GM21515 (cell line): ENCODE data around the gene TIFAB.
A peak's percentile ranks its signal among the peaks of the same experiment; 100 is the strongest.

Experiments used
- ATAC-seq: cut with Tn5 transposase; IDR thresholded peaks from one replicate; pipeline ENCODE4 v1.9.1; 2021; ENCODE audit not compliant: unreplicated experiment

The TIFAB gene

GRCh38 chr5:135460246-135461033, 8.3 kb upstream of the TIFAB start:
- no peak for ATAC-seq

- no peak for ATAC-seq
Observed at GRCh38 chr5:135458921-135459331, 6.8 kb upstream of the TIFAB start.

GRCh38 chr5:135458356-135458755, 6.2 kb upstream of the TIFAB start:
- ATAC-seq, result no peak

- peak; percentile 60 for ATAC-seq
Observed at GRCh38 chr5:135457424-135458071, 5.4 kb upstream of the TIFAB start.

- peak; percentile 61 for ATAC-seq
Observed at GRCh38 chr5:135456238-135457099, 4.3 kb upstream of the TIFAB start.

GRCh38 chr5:135455876-135456237, 3.7 kb upstream of the TIFAB start:
- no peak for ATAC-seq

GRCh38 chr5:135454946-135455345, 2.8 kb upstream of the TIFAB start:
- no peak for ATAC-seq

GRCh38 chr5:135453613-135454012, 1.5 kb upstream of the TIFAB start:
- no peak for ATAC-seq

- no peak for ATAC-seq
Observed at GRCh38 chr5:135451581-135452320, 400 bp downstream of the TIFAB start.

- ATAC-seq, result no peak
Observed at GRCh38 chr5:135450952-135451351, 1.2 kb downstream of the TIFAB start.

- ATAC-seq, result no peak
Observed at GRCh38 chr5:135450336-135450735, 1.8 kb downstream of the TIFAB start.

- ATAC-seq, result no peak
Observed at GRCh38 chr5:135449644-135450043, 2.5 kb downstream of the TIFAB start.

- ATAC-seq, result no peak
Observed at GRCh38 chr5:135448791-135449507, 3.2 kb downstream of the TIFAB start.

GRCh38 chr5:135448071-135448739, 3.9 kb downstream of the TIFAB start:
- ATAC-seq, result no peak

- ATAC-seq, result no peak
Observed at GRCh38 chr5:135447298-135447929, 4.7 kb downstream of the TIFAB start, which contains the start of gene DCANP1. Gene DCANP1 (minus strand): TSS chr5:135447348. CDS start chr5:135447108, 240 bp downstream.

GRCh38 chr5:135446615-135447014, 5.5 kb downstream of the TIFAB start:
- ATAC-seq, result no peak

- ATAC-seq, result no peak
Observed at GRCh38 chr5:135446206-135446605, 5.9 kb downstream of the TIFAB start.

GRCh38 chr5:135445306-135445985, 6.7 kb downstream of the TIFAB start:
- no peak for ATAC-seq

- ATAC-seq, result no peak
Observed at GRCh38 chr5:135444881-135445280, 7.3 kb downstream of the TIFAB start.
